Stimulated activated CD4-positive, alpha-beta T cell treated with anti-CD3 and anti-CD28 coated beads, Interleukin-12 subunit alpha, Interleukin-12 subunit beta, amount 100 ng/mL, for 24 hours (primary cell): ENCODE data around the gene CD74.

ENCODE experiments used
- DNase-seq, 2 experiments: peaks; one replicate each; pipeline ENCODE4 v3.0.0-alpha.2; 2020; ENCODE audit warnings: low read depth in 2 of 2

CD74 gene

GRCh38 chr5:150397782-150398721 is 14.7 kb downstream of the CD74 start:
- DNase-seq = no peak

- no peak for DNase-seq
Observed at GRCh38 chr5:150397146-150397781, 15.4 kb downstream of the CD74 start.

DNA sequence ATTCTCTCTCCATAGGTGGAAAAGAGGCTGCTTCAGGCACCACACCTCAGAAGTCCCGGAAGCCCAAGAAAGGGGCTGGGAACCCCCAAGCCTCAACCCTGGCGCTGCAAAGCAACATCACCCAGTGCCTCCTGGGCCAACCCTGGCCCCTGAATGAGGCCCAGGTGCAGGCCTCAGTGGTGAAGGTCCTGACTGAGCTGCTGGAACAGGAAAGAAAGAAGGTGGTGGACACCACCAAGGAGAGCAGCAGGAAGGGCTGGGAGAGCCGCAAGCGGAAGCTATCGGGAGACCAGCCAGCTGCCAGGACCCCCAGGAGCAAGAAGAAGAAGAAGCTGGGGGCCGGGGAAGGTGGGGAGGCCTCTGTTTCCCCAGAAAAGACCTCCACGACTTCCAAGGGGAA is 16.4 kb downstream of the CD74 start:
- no peak for DNase-seq

GRCh38 chr5:150395688-150395975 is 17.1 kb downstream of the CD74 start:
- no peak for DNase-seq

- DNase-seq = no peak
Observed at GRCh38 chr5:150394912-150395687, 17.6 kb downstream of the CD74 start.

GRCh38 chr5:150394131-150394530 is 18.6 kb downstream of the CD74 start:
- no peak for DNase-seq

- DNase-seq = no peak
Observed at GRCh38 chr5:150393096-150393645, 19.5 kb downstream of the CD74 start.

GRCh38 chr5:150392680-150393079 is 20.0 kb downstream of the CD74 start:
- no peak for DNase-seq

- DNase-seq = no peak
Observed at GRCh38 chr5:150391986-150392385, 20.7 kb downstream of the CD74 start.

- DNase-seq = no peak
Observed at GRCh38 chr5:150391064-150391834, 21.5 kb downstream of the CD74 start.

- DNase-seq = no peak
Observed at GRCh38 chr5:150389531-150390266, 23.0 kb downstream of the CD74 start.

- DNase-seq = no peak
Observed at GRCh38 chr5:150386024-150386855, 26.5 kb downstream of the CD74 start.

- DNase-seq = no peak
Observed at GRCh38 chr5:150384701-150385100, 28.0 kb downstream of the CD74 start.

DNA sequence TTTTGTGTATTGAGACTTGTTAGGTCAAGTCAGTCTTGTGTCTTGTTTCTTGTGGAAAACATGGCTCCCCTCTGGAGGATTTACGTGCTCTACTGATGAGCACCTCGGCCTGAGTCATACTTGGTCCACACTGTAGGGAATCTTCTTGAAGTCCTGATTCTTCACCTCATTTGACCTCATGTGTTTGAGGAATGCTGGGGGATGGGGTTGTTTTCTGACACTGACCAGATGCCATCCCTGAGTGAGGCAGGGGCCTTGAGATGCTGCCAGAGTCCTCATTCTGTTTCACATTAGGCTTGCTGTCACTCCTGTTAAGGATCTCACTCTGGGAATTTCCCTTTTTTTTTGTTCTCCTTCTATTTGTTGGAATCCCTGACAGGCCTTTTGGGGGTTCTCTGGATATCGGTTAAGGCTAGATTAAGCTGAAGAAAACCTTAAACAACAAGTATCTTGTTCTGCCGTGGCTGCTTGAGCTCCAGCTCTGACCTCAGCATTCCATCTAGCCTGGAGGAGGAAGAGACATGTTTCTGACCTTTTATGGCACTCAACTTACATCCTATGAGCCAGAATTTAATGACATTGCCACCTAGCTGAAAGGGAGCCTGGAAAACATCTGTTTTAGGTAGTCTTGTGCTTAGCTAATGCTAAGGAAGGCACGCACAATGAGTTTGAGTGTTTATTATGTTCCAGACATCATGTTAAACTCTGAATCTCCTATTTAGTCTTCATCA is 34.6 kb downstream of the CD74 start:
- no peak for DNase-seq

DNA sequence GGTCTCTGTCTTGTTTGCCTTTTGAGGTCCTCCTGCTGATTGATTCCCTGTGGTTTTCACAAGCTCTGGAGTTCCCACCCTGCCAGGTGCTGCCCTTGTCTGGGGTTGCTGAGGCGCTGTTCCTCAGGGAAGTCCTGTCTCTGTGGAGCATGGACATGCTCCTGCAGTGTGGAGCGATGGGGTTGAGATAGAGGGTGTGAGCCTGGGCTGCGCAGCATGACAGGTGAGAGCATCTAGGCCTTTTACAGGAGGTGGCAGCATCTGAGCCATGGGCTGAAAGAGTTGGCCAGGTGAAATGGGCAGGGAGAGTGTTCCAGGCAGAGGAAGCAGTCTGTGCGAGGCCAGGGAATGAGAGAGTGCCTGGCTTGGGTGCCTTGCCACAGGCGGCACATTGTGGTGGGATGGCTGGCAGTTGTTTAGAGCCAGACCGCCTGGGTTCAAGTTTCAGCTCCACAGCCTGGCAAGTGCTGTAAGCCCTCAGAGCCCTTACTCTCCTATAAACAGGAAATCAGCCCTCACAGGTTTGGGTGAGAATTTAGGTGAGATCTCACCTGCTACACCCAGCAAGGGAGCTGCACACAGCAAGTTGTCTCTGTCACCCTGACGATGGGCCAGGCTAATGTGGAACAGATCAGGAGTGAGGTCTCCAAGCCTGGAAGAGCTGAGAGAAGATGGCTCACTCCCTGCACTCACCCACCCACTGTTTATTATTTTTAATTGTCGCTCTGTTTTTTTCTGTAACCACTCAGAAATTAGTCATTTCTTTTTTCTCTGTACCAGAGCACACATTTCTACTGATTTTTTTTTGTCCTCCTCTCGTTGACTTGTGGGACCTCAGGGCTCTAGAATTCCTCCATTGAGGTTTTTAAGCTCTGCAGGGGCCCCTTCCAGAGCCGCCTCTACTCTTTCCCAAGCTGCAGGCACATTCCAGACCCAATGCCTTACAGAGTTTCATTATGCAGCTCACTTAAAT is 35.6 kb downstream of the CD74 start:
- DNase-seq = no peak

DNA sequence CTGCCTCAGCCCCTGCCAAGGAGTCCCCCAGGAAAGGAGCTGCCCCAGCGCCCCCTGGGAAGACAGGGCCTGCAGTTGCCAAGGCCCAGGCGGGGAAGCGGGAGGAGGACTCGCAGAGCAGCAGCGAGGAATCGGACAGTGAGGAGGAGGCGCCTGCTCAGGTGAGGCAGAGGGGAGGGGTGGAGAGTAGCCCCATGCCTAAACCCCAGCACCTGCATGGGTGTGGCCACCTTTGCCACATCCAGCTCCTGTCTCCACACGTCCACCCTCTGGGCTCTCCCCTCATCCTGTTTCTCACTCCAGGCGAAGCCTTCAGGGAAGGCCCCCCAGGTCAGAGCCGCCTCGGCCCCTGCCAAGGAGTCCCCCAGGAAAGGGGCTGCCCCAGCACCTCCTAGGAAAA is 38.1 kb downstream of the CD74 start:
- DNase-seq = no peak

- DNase-seq = no peak
Observed at GRCh38 chr5:150372639-150373038, 40.1 kb downstream of the CD74 start.

- DNase-seq = no peak
Observed at GRCh38 chr5:150368526-150368925, 44.2 kb downstream of the CD74 start.
